ENCODE data around the gene TMEM170B.

DNA sequence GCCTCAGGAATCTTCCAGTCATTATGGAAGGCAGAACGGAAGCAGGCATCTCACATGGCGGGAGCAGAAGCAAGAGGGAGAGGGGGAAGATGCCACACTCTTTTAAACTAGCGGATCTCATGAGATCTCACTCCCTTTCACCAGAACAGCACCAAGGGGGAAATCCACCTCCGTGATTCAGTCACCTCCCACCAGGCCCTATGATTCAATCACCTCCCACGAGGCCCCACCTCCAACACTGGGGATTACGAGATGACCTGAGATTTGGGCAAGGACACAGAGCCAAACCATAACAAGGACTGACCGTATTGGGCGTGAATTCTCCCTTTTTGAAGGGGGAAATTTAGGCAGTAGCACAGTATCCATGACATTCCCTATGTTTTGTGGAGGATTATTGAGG, 88.8 kb downstream of the TMEM170B start:
- TF ChIP-seq, protein P1, sequence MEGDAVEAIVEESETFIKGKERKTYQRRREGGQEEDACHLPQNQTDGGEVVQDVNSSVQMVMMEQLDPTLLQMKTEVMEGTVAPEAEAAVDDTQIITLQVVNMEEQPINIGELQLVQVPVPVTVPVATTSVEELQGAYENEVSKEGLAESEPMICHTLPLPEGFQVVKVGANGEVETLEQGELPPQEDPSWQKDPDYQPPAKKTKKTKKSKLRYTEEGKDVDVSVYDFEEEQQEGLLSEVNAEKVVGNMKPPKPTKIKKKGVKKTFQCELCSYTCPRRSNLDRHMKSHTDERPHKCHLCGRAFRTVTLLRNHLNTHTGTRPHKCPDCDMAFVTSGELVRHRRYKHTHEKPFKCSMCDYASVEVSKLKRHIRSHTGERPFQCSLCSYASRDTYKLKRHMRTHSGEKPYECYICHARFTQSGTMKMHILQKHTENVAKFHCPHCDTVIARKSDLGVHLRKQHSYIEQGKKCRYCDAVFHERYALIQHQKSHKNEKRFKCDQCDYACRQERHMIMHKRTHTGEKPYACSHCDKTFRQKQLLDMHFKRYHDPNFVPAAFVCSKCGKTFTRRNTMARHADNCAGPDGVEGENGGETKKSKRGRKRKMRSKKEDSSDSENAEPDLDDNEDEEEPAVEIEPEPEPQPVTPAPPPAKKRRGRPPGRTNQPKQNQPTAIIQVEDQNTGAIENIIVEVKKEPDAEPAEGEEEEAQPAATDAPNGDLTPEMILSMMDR (IDR thresholded peaks at IDR 0.05; ENCODE audit: low read depth, low read length) = no peak
- no peak for TF ChIP-seq EZH2phosphoT487 (IDR thresholded peaks at IDR 0.05; ENCODE audit: low read depth)

Data from OCI-LY3 (cell line).